A549 (cell line): Measurements from ENCODE around the gene ADCY4. TPM values are rescaled to one million over a fixed set of nuclear protein-coding genes. Genes with fewer than 3 reads are reported as not detected.

ENCODE experiments used
- ATAC-seq, 2 experiments: fragments of 200-7000 bp in 1 of 2; fragments of >200 bp in 1 of 2; cut with Nextera tagmentation in 1 of 2; cut with Tn5 transposase in 1 of 2; 3 replicates each; pipeline versions ENCODE4 v1.8.0 to v1.9.1; 2018 to 2020; ENCODE audit warnings: mild to moderate bottlenecking in 1 of 2, moderate library complexity in 1 of 2
- CTCF ChIA-PET: fragments of 300-600 bp; sonication (Branson Sonifier 250); formaldehyde crosslinking; extraction: SDS; loops from one replicate; lab custom pipeline; 2021; ENCODE audit warnings: antibody characterized with exemption, inconsistent platforms; lab: Yijun Ruan, JAX
- POLR2A ChIA-PET: fragments of 350-600 bp; formaldehyde crosslinking; extraction: SDS; loops from one replicate; lab custom pipeline; 2021; ENCODE audit warnings: antibody characterized with exemption, inconsistent platforms; lab: Yijun Ruan, JAX
- DNase-seq, 2 experiments: peaks; one replicate each; pipeline versions ENCODE4 v3.0.0 to v3.0.0-alpha.2; 2011 to 2016; ENCODE audit warnings: low read depth in 1 of 2, low spot score in 1 of 2
- FAIRE-seq: peaks from 2 replicates; lab custom pipeline; 2011; peaks lifted over from hg19 to GRCh38; lab: Jason Lieb, UNC
- H3K27ac ChIP-seq, 2 experiments: fragments of >200 bp; sonication (Bioruptor Twin); formaldehyde crosslinking; 3 replicates each; pipeline ENCODE4 v1.5.1; 2016 to 2017
- H3K4me1 ChIP-seq: fragments of >200 bp; sonication (Bioruptor Twin); formaldehyde crosslinking; 3 replicates; pipeline ENCODE4 v1.6.1; 2016
- H3K4me2 ChIP-seq: fragments of >200 bp; sonication (Bioruptor Twin); formaldehyde crosslinking; 3 replicates; pipeline ENCODE4 v1.6.1; 2016
- H3K4me3 ChIP-seq: fragments of >200 bp; sonication (Bioruptor Twin); formaldehyde crosslinking; 3 replicates; pipeline ENCODE4 v1.5.1; 2016
- H3K9me3 ChIP-seq: fragments of >200 bp; sonication (Bioruptor Twin); formaldehyde crosslinking; 3 replicates; pipeline ENCODE4 v1.6.1; 2016
- BCL3 ChIP-seq: fragments of >200 bp; sonication (Bioruptor Twin); formaldehyde crosslinking; IDR thresholded peaks from 3 replicates; pipeline ENCODE4 v1.6.1; 2016
- CBX2 ChIP-seq: fragments of 200-600 bp; sonication (generic); IDR thresholded peaks from 2 replicates; pipeline ENCODE4 v1.6.1; 2016; ENCODE audit warnings: low read depth, mild to moderate bottlenecking, borderline replicate concordance
- CEBPB ChIP-seq, 2 experiments: fragments of >200 bp in 1 of 2; sonication (Bioruptor Twin) in 1 of 2; formaldehyde crosslinking in 1 of 2; IDR thresholded peaks; 2 replicates each; pipeline ENCODE4 v1.6.1; 2012 to 2016
- EHMT2 ChIP-seq: fragments of 200-600 bp; sonication (generic); IDR thresholded peaks from 2 replicates; pipeline ENCODE4 v1.6.1; 2016; ENCODE audit warnings: antibody characterized with exemption, low read depth, mild to moderate bottlenecking, moderate library complexity
- ELK1 ChIP-seq: fragments of 150-350 bp; IDR thresholded peaks from 2 replicates; pipeline ENCODE4 v1.6.1; 2014; ENCODE audit warnings: low read depth, mild to moderate bottlenecking, low read length
- HDAC2 ChIP-seq: fragments of 200-600 bp; sonication (generic); IDR thresholded peaks from 2 replicates; pipeline ENCODE4 v1.6.1; 2016
- HES2 ChIP-seq: fragments of >200 bp; sonication (Bioruptor Twin); formaldehyde crosslinking; IDR thresholded peaks from 2 replicates; pipeline ENCODE4 v1.6.1; 2016
- HOXB5 ChIP-seq: fragments of 250-450 bp; sonication (Bioruptor Pico); IDR thresholded peaks from 2 replicates; pipeline ENCODE4 v1.5.0; 2020; ENCODE audit warnings: mild to moderate bottlenecking, moderate library complexity
- JUN ChIP-seq, 2 experiments: fragments of >200 bp; sonication (Bioruptor Twin); formaldehyde crosslinking; IDR thresholded peaks; 2 replicates in 1 of 2; 3 replicates in 1 of 2; pipeline ENCODE4 v1.6.1; 2016 to 2017
- KDM1A ChIP-seq: fragments of 200-600 bp; sonication (generic); IDR thresholded peaks from 2 replicates; pipeline ENCODE4 v1.6.1; 2016; ENCODE audit warnings: low read depth, mild to moderate bottlenecking
- MYC ChIP-seq: IDR thresholded peaks from 2 replicates; pipeline ENCODE4 v1.6.1; 2012; ENCODE audit warnings: mild to moderate bottlenecking, inconsistent platforms, low read length, improper control_type of control experiment, borderline replicate concordance
- NFE2L2 ChIP-seq: fragments of 150-350 bp; conservative IDR thresholded peaks from 2 replicates; pipeline ENCODE4 v1.6.1; 2014; ENCODE audit warnings: low read length
- NR3C1 ChIP-seq: fragments of >200 bp; sonication (Bioruptor Twin); formaldehyde crosslinking; IDR thresholded peaks from 3 replicates; pipeline ENCODE4 v1.6.1; 2017
- POLR2A ChIP-seq: IDR thresholded peaks from 2 replicates; pipeline ENCODE4 v1.6.1; 2012; ENCODE audit warnings: mild to moderate bottlenecking, low read length
- RARB ChIP-seq: fragments of 250-450 bp; sonication (Bioruptor Pico); IDR thresholded peaks from 2 replicates; pipeline ENCODE4 v1.8.0; 2021; ENCODE audit warnings: mild to moderate bottlenecking, moderate library complexity
- REST ChIP-seq: fragments of 200-600 bp; sonication (generic); IDR thresholded peaks from 2 replicates; pipeline ENCODE4 v1.6.1; 2016; ENCODE audit warnings: antibody characterized with exemption, mild to moderate bottlenecking, moderate library complexity
- RFX5 ChIP-seq: fragments of 450-650 bp; IDR thresholded peaks from 2 replicates; pipeline ENCODE4 v1.7.1; 2014; ENCODE audit warnings: antibody characterized with exemption, mild to moderate bottlenecking, moderate library complexity
- RNF2 ChIP-seq: fragments of 200-600 bp; sonication (generic); IDR thresholded peaks from 2 replicates; pipeline ENCODE4 v1.6.1; 2016; ENCODE audit warnings: low read depth, mild to moderate bottlenecking, antibody characterized with exemption, moderate library complexity, borderline replicate concordance
- USF2 ChIP-seq: fragments of 450-650 bp; IDR thresholded peaks from 2 replicates; pipeline ENCODE4 v1.6.1; 2014; ENCODE audit warnings: antibody characterized with exemption
- ZC3H11A ChIP-seq: fragments of 450-650 bp; IDR thresholded peaks from 2 replicates; pipeline ENCODE4 v1.6.1; 2014; ENCODE audit warnings: antibody characterized with exemption, mild to moderate bottlenecking
- WGBS: methylation state at CpG from one replicate; pipeline ENCODE4 v1.1.6; 2017; ENCODE audit errors: missing lambda C conversion rate; 5-methylcytosine and 5-hydroxymethylcytosine counted together
- polyA plus RNA-seq, 4 experiments: library from polyadenylated mRNA; depleted of rRNA in 3 of 4; stranded (reverse); fragments of >200 nt; fragmentation: RNase III in 1 of 4; extraction: RNeasy Plus Mini Kit Qiagen cat#74134 plus additional on column Dnase treatment in 1 of 4; gene quantifications; 2 replicates in 3 of 4; 3 replicates in 1 of 4; pipeline ENCODE4 v1.2.3, GENCODE V29; 2011 to 2017

ADCY4 gene
- polyA plus RNA-seq, 2 of the 4 experiments (the other 2 are of a cell fraction): not detected

- ChIA-PET CTCF (interaction anchor here (0.9 to 46.6 kb wide), 8 partner anchors 21 to 111 kb away, joined by 3 to 1142 read pairs (median 8); partner anchors contain the start of genes CBLN3, CIDEB, KHNYN and LTB4R), POLR2A (interaction anchor here (1.3 kb wide), 1 partner anchor 101 kb away, joined by 4 read pairs; the partner anchor contains the start of genes CBLN3 and KHNYN)
Measured at GRCh38 chr14:24329073-24329663, 5.7 kb downstream of the ADCY4 start.

More at GRCh38 chr14:24329073-24329663, 5.7 kb downstream of the ADCY4 start:
- Histone ChIP-seq H3K4me3 (no peak overlapping the region), H3K4me1 (peaks cover 3% of the 10 kb centered on the region; the same call in 1 of the 3 replicates), H3K27ac (no peak overlapping the region), H3K4me2 (no peak overlapping the region), H3K9me3 (no peaks in the 10 kb centered on the region)
- 73% methylated on average over 11 of the region's 12 CpGs for WGBS
- TF ChIP-seq BCL3 (no peak), HOXB5 (no peak), ELK1 (no peak), HES2 (no peak), USF2 (no peak), REST (no peak), CEBPB (IDR thresholded peaks at IDR 0.05) (no peak), RARB (no peak), RNF2 (no peak), KDM1A (no peak), JUN (IDR thresholded peaks at IDR 0.05) (no peak), POLR2A (no peak), MYC (no peak), CBX2 (no peak), NR3C1 (no peak), EHMT2 (no peak), RFX5 (no peak), HDAC2 (no peak), NFE2L2 (no peak), ZC3H11A (no peak)
- no peak for FAIRE-seq
- no peak for DNase-seq
- ATAC-seq: no peak
